Kidney epithelial cell (primary cell): ENCODE results near the gene SSTR5. TPM values are rescaled to one million over a fixed set of nuclear protein-coding genes. Genes with fewer than 3 reads are reported as not detected.

Experiments used
- DNase-seq: peaks from one replicate; pipeline ENCODE4 v3.0.0-alpha.2; 2010; ENCODE audit warnings: low read depth
- H3K27me3 ChIP-seq: 2 replicates; pipeline ENCODE4 v1.6.0; 2011; ENCODE audit warnings: low read length; ENCODE audit not compliant: control insufficient read depth, insufficient read depth
- H3K36me3 ChIP-seq: 2 replicates; pipeline ENCODE4 v1.5.1; 2011; ENCODE audit warnings: low read length; ENCODE audit not compliant: control insufficient read depth, insufficient read depth
- H3K4me3 ChIP-seq: 2 replicates; pipeline ENCODE4 v1.5.1; 2011; ENCODE audit warnings: low read depth, mild to moderate bottlenecking, control low read depth, low read length
- CTCF ChIP-seq: IDR thresholded peaks from 2 replicates; pipeline ENCODE4 v1.5.1; 2011; ENCODE audit warnings: mild to moderate bottlenecking, moderate library complexity, low read length, control low read depth, inconsistent platforms; ENCODE audit not compliant: insufficient read depth, poor library complexity, severe bottlenecking
- total RNA-seq: library from RNA; depleted of rRNA; stranded (reverse); fragments of >200 nt; gene quantifications from 2 replicates; pipeline ENCODE4 v1.2.3, GENCODE V29; 2015

SSTR5 gene
- total RNA-seq, 1 donor from 2014 or later, result not detected

DNA sequence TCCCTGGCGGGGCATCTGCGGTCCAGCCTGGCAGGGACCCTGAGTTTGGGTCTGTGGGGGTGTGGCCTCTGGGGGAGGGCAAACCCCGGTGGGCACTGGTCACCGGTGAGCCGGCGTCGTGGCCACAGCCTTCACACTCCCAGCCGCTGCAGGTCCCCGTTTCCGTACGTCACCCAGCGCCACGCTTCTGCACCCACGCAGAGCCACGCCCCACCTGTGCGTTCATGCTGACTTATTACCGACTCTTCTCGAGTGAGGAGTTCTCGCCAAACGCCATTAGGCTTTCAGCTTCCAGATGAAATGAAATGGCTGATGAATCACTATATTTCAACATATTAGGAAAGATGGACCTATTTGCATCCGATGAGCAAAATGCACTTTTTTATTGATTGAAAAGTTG, 8.8 kb upstream of the SSTR5 start:
- Histone ChIP-seq H3K36me3 (no peaks in the 10 kb centered on the region), H3K4me3 (no peak overlapping the region), H3K27me3 (peaks cover 42% of the 10 kb centered on the region)
- no peak for TF ChIP-seq CTCF
- DNase-seq, result no peak

DNA sequence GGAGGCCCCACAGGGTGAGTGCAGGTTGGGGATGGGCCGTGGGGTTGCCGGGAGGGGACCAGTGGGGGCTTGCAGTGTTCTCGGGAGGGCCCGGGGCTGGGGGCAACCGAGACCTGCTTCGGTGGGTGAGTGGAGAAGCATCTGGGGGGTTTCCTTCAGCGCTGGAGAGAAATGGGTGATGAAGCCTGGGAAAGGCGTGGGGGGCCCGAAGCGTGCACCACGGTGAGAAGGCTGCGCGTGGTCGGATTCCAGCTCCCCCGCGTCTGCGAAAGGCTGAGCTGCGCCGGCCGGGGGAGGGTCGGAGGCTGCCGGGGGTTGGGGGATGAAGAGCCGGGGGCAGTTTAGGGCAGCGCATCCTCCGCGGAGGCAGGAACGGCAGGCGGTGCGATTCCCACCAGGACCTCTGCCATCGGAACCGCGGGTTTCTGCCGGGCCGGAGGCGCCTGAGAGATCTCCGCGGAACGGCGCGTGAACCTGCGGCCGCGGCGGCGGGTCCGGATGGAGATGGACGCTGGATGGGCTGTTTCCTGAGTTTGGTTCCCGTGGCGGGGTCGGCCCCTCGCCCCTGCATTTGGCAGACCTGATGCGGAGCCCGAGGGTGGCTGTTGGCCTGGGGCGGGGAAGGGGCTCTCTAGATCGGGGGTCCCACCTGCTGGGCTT, 6.9 kb upstream of the SSTR5 start:
- no peak overlapping the region for H3K4me3 ChIP-seq
- no peak for DNase-seq
- no peaks in the 10 kb centered on the region for H3K36me3 ChIP-seq
- H3K27me3 ChIP-seq, result peaks cover 53% of the 10 kb centered on the region
- TF ChIP-seq CTCF, result no peak

- Histone ChIP-seq H3K27me3 (peaks cover 63% of the 10 kb centered on the region), H3K4me3 (no peak overlapping the region), H3K36me3 (no peaks in the 10 kb centered on the region)
- TF ChIP-seq CTCF, result no peak
- no peak for DNase-seq
Measured at GRCh38 chr16:1066584-1067172, 5.9 kb upstream of the SSTR5 start.

GRCh38 chr16:1067629-1068028, 4.9 kb upstream of the SSTR5 start:
- H3K4me3 ChIP-seq, result no peak overlapping the region
- no peak for DNase-seq
- no peaks in the 10 kb centered on the region for H3K36me3 ChIP-seq
- TF ChIP-seq CTCF, result no peak
- peaks cover 70% of the 10 kb centered on the region for H3K27me3 ChIP-seq

DNA sequence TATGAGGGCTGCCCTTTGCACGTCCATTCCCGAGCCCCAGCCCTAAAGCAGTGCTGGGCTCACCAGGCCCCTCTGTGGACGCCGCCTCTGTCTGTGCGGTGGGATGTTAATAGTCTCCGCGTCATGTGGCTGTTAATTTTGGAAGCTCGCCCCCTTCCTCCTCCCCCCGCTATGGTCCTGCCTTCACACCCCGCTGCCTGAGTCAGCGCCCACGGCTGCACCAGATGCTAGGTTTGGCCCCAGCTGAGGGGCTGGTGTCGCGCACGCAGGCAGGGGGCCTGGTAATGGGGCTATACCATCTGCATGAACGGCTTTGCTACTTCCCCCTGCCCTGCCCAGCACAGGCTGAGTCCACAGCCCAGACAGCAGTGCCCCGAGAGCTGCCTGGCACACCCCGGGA, 4.1 kb upstream of the SSTR5 start:
- DNase-seq, result no peak
- Histone ChIP-seq H3K4me3 (no peak overlapping the region), H3K27me3 (peaks cover 77% of the 10 kb centered on the region), H3K36me3 (no peaks in the 10 kb centered on the region)
- TF ChIP-seq CTCF, result no peak

DNA sequence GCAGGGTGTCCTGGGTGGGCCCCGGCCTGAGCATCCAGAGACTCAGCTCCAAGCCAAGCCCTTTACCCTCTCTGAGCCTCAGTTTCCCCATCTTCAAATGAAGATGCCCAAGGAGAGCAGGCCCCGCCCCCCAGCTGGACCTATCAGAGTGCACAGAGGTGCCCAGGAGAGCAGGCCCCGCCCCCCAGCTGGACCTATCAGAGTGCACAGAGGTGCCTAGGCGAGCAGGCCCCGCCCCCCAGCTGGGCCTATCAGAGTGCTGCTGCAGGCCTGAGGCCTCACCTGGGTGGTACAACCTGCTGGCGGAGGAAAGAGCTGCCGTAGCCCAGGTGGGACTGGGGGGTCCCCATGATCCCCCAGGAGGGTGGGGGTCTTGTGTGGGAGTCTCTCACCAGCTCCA, 3.4 kb upstream of the SSTR5 start:
- no peak for DNase-seq
- Histone ChIP-seq H3K27me3 (peaks cover 79% of the 10 kb centered on the region), H3K4me3 (no peak overlapping the region), H3K36me3 (no peaks in the 10 kb centered on the region)
- TF ChIP-seq CTCF, result no peak
